Measurements from ENCODE around the gene TNFRSF8.

GRCh38 chr1:12142891-12143630 is 80.0 kb downstream of the TNFRSF8 start:
- no peak for TF ChIP-seq CTCF (IDR thresholded peaks at IDR 0.05)
- no peak for TF ChIP-seq EP300 (IDR thresholded peaks at IDR 0.05)
